OCI-LY3 (cell line): Measurements from ENCODE around the gene DAPP1.

Experiments used
- EZH2phosphoT487 ChIP-seq: fragments of 200-600 bp; shearing (Covaris generic); IDR thresholded peaks from 2 replicates; pipeline ENCODE4 v1.6.1; 2018; ENCODE audit warnings: antibody characterized with exemption, mixed run types, low read depth
- TF ChIP-seq, protein P1 (sequence below): fragments of 200-600, 300-600 bp; sonication (generic); IDR thresholded peaks from 2 replicates; pipeline ENCODE4 v1.5.1; 2014; ENCODE audit warnings: antibody characterized with exemption, low read length, low read depth

DNA sequence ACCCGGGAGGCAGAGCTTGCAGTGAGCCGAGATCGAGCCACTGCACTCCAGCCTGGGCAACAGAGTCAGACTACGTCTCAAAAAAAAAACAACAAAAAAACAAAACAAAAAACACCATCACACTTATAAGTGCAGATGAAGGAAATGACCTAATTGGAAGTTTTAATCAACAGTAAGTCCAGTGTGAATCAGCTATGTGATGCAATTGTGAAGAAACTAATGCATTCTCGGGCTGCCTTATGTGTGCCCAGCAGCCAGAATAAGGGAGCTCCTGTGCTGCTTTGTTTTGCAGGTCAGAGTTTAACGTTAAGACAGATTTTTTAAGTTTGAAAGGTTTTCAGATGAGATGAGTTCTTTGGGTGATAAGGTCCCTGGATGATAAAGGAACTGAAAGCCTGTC, 10.8 kb downstream of the DAPP1 start:
- TF ChIP-seq, protein P1, sequence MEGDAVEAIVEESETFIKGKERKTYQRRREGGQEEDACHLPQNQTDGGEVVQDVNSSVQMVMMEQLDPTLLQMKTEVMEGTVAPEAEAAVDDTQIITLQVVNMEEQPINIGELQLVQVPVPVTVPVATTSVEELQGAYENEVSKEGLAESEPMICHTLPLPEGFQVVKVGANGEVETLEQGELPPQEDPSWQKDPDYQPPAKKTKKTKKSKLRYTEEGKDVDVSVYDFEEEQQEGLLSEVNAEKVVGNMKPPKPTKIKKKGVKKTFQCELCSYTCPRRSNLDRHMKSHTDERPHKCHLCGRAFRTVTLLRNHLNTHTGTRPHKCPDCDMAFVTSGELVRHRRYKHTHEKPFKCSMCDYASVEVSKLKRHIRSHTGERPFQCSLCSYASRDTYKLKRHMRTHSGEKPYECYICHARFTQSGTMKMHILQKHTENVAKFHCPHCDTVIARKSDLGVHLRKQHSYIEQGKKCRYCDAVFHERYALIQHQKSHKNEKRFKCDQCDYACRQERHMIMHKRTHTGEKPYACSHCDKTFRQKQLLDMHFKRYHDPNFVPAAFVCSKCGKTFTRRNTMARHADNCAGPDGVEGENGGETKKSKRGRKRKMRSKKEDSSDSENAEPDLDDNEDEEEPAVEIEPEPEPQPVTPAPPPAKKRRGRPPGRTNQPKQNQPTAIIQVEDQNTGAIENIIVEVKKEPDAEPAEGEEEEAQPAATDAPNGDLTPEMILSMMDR = no peak
- no peak for TF ChIP-seq EZH2phosphoT487
